Spinal cord (tissue), 10 donors: ENCODE results near the gene CSNK1A1. TPM values are rescaled to one million over a fixed set of nuclear protein-coding genes. Genes with fewer than 3 reads are reported as not detected.
"Not testable (repeated sequence)": the region's sequence is repeated elsewhere in the genome, so short reads cannot be mapped to it uniquely, and the experiment has no call there.

ENCODE experiments used
- DNase-seq, 6 donors: peaks; one replicate each; pipeline versions ENCODE4 v3.0.0 to v3.0.0-alpha.2; 2013 to 2015; ENCODE audit warnings: low spot score in 6 of 6, low read depth in 4 of 6
- H3K27ac ChIP-seq: one replicate; pipeline ENCODE4 v1.5.1; 2013; ENCODE audit warnings: low read depth, low read length, control low read depth
- H3K27me3 ChIP-seq: one replicate; pipeline ENCODE4 v1.6.1; 2013; ENCODE audit warnings: low read length; ENCODE audit not compliant: control insufficient read depth, insufficient read depth
- H3K36me3 ChIP-seq: one replicate; pipeline ENCODE4 v1.6.1; 2013; ENCODE audit warnings: low read length; ENCODE audit not compliant: control insufficient read depth, insufficient read depth
- H3K4me1 ChIP-seq: one replicate; pipeline ENCODE4 v1.6.1; 2013; ENCODE audit warnings: low read length; ENCODE audit not compliant: control insufficient read depth, insufficient read depth
- H3K4me3 ChIP-seq: one replicate; pipeline ENCODE4 v1.5.1; 2013; ENCODE audit warnings: low read depth, low read length, control low read depth
- H3K9me3 ChIP-seq: one replicate; pipeline ENCODE4 v1.6.1; 2013; ENCODE audit warnings: low read length; ENCODE audit not compliant: control insufficient read depth, insufficient read depth
- WGBS: methylation state at CpG from one replicate; pipeline ENCODE4 v1.1.5; 2013; ENCODE audit warnings: missing lambda C conversion rate; ENCODE audit not compliant: insufficient coverage; 5-methylcytosine and 5-hydroxymethylcytosine counted together
- polyA plus RNA-seq, 2 donors: library from polyadenylated mRNA; unstranded; fragments of 120-200 nt; gene quantifications; one replicate each; pipeline ENCODE4 v1.2.1, GENCODE V29; 2013; ENCODE audit not compliant: insufficient read length in 2 of 2
- total RNA-seq, 2 donors: library from RNA; depleted of rRNA in 1 of 2; stranded (reverse); fragments of 120-200 nt in 1 of 2; fragments of >200 nt in 1 of 2; gene quantifications; one replicate each; pipeline versions ENCODE4 v1.2.3 to v1.2.4, GENCODE V29; 2013 to 2014
- donor health status: healthy.

Gene CSNK1A1
- total and polyA plus RNA-seq, 4 donors = 145 to 310 (median 226) TPM

- not testable (repeated sequence) for H3K4me3 ChIP-seq, DNase-seq, H3K36me3 ChIP-seq, H3K9me3 ChIP-seq, H3K27me3 ChIP-seq, H3K27ac ChIP-seq
- WGBS = 100% methylated on average over 3 of the region's 3 CpGs
- H3K4me1 ChIP-seq = peaks cover 25% of the 10 kb centered on the region
These were observed 104.4 kb downstream of the CSNK1A1 start for GRCh38 chr5:149446794-149447193.

- 54% methylated on average over 7 of the region's 9 CpGs for WGBS
- H3K27ac ChIP-seq = no peak overlapping the region
- H3K9me3 ChIP-seq = no peaks in the 10 kb centered on the region
- peaks cover 22% of the 10 kb centered on the region for H3K4me1 ChIP-seq
- H3K4me3 ChIP-seq = no peak overlapping the region
- no peak for DNase-seq
- no peaks in the 10 kb centered on the region for H3K27me3 ChIP-seq
- no peaks in the 10 kb centered on the region for H3K36me3 ChIP-seq
These were observed 105.4 kb downstream of the CSNK1A1 start for GRCh38 chr5:149445739-149446369.

- H3K9me3 ChIP-seq = no peaks in the 10 kb centered on the region
- DNase-seq = no peak
- no peak overlapping the region for H3K27ac ChIP-seq
- WGBS = 65% methylated on average over 3 of the region's 7 CpGs
- H3K4me3 ChIP-seq = no peak overlapping the region
- peaks cover 18% of the 10 kb centered on the region for H3K4me1 ChIP-seq
- H3K36me3 ChIP-seq = no peaks in the 10 kb centered on the region
- H3K27me3 ChIP-seq = no peaks in the 10 kb centered on the region
These were observed 105.9 kb downstream of the CSNK1A1 start for GRCh38 chr5:149445343-149445738.

- not testable (repeated sequence) for H3K27ac ChIP-seq, H3K4me1 ChIP-seq, H3K4me3 ChIP-seq, H3K9me3 ChIP-seq, DNase-seq, H3K36me3 ChIP-seq, H3K27me3 ChIP-seq
- WGBS = 100% methylated on average over 1 of the region's 4 CpGs
These were observed 106.8 kb downstream of the CSNK1A1 start for GRCh38 chr5:149444430-149444829.

- H3K27me3 ChIP-seq = no peaks in the 10 kb centered on the region
- H3K9me3 ChIP-seq = no peaks in the 10 kb centered on the region
- 87% methylated on average over 7 of the region's 7 CpGs for WGBS
- H3K27ac ChIP-seq = no peak overlapping the region
- peaks cover 9% of the 10 kb centered on the region for H3K4me1 ChIP-seq
- DNase-seq = no peak
- no peak overlapping the region for H3K4me3 ChIP-seq
- H3K36me3 ChIP-seq = no peaks in the 10 kb centered on the region
These were observed 108.0 kb downstream of the CSNK1A1 start for GRCh38 chr5:149443210-149443609.

GRCh38 chr5:149442563-149443182, 108.6 kb downstream of the CSNK1A1 start:
- Histone ChIP-seq H3K4me3 (no peak overlapping the region), H3K27ac (no peak overlapping the region), H3K27me3 (no peaks in the 10 kb centered on the region), H3K36me3 (no peaks in the 10 kb centered on the region), H3K4me1 (peaks cover 9% of the 10 kb centered on the region), H3K9me3 (no peaks in the 10 kb centered on the region)
- 40% methylated on average over 17 of the region's 17 CpGs for WGBS
- DNase-seq = peak; percentile 54 to 91 (median 61)

Other genes starting within 250 kb of the CSNK1A1 start
- gene GRPEL2, start 205.9 kb downstream of the CSNK1A1 start, total RNA-seq = 10 to 100 TPM; 16.3 to 33.4 TPM
- gene GRPEL2, start 205.9 kb downstream of the CSNK1A1 start, polyA plus RNA-seq = 10 to 100 TPM; 14.6 to 21.4 TPM
- 10 to 100 TPM; 14.2 to 15.7 TPM for gene PCYOX1L, start 193.4 kb downstream of the CSNK1A1 start, total RNA-seq
- gene PCYOX1L, start 193.4 kb downstream of the CSNK1A1 start, polyA plus RNA-seq = 10 to 100 TPM; 26.6 to 28.6 TPM
- gene IL17B, start 172.1 kb downstream of the CSNK1A1 start, total RNA-seq = 1 to 10 TPM; 2.9 to 4.0 TPM
- 1 to 10 TPM in 1 of 2 donors, under 1 TPM in 1; 0.87 to 1.6 TPM for gene IL17B, start 172.1 kb downstream of the CSNK1A1 start, polyA plus RNA-seq
- 10 to 100 TPM in 1 of 2 donors, 1 to 10 TPM in 1; 7.0 to 22.3 TPM for gene ARHGEF37, start 30.1 kb upstream of the CSNK1A1 start, total RNA-seq
- gene ARHGEF37, start 30.1 kb upstream of the CSNK1A1 start, polyA plus RNA-seq = 1 to 10 TPM; 5.6 to 7.2 TPM
- 1 to 10 TPM; 4.4 to 5.2 TPM for gene PPARGC1B, start 178.9 kb upstream of the CSNK1A1 start, total RNA-seq
- gene PPARGC1B, start 178.9 kb upstream of the CSNK1A1 start, polyA plus RNA-seq = 1 to 10 TPM; 4.2 to 4.9 TPM